Astrocyte of the cerebellum (primary cell): ENCODE data around the gene TBCB.

ENCODE experiments used
- DNase-seq: peaks from one replicate; pipeline ENCODE4 v3.0.0-alpha.2; 2011; ENCODE audit warnings: low read depth
- H3K4me3 ChIP-seq: 2 replicates; pipeline ENCODE4 v1.5.1; 2011; ENCODE audit warnings: mild to moderate bottlenecking, low read depth, low read length, moderate library complexity
- in situ Hi-C: cut with HindIII; loops from 2 replicates; pipeline ENCODE4 v1.10.0; 2017; ENCODE audit warnings: low sequenced_read_pairs
- TF ChIP-seq, protein P1 (sequence below): IDR thresholded peaks from 2 replicates; pipeline ENCODE4 v1.5.1; 2012; ENCODE audit warnings: low read length, low read depth, moderate library complexity, mild to moderate bottlenecking; ENCODE audit errors: missing control alignments

Gene TBCB

DNA sequence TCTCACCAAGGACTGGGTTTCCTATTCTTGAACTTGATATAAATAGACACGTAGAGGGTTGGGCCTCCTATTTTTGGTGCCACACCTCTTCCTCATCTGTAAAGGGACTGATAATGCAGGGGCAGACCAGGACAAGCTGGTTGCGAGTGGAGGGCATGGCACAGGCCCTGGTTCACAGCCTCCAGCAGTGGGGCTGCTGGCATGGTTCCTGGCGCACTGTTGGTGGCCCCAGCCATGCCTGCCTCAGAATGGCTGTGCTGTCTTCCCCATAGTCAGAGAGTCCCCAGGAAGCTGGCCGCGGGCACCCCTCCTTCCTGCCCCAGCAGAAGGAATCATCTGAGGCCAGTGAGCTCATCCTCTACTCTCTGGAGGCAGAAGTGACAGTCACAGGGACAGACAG, 14.8 kb upstream of the TBCB start:
- no peak for DNase-seq
- H3K4me3 ChIP-seq, result no peak overlapping the region
- in situ Hi-C loops, result no loop called here
- TF ChIP-seq, protein P1, sequence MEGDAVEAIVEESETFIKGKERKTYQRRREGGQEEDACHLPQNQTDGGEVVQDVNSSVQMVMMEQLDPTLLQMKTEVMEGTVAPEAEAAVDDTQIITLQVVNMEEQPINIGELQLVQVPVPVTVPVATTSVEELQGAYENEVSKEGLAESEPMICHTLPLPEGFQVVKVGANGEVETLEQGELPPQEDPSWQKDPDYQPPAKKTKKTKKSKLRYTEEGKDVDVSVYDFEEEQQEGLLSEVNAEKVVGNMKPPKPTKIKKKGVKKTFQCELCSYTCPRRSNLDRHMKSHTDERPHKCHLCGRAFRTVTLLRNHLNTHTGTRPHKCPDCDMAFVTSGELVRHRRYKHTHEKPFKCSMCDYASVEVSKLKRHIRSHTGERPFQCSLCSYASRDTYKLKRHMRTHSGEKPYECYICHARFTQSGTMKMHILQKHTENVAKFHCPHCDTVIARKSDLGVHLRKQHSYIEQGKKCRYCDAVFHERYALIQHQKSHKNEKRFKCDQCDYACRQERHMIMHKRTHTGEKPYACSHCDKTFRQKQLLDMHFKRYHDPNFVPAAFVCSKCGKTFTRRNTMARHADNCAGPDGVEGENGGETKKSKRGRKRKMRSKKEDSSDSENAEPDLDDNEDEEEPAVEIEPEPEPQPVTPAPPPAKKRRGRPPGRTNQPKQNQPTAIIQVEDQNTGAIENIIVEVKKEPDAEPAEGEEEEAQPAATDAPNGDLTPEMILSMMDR, result no peak

DNA sequence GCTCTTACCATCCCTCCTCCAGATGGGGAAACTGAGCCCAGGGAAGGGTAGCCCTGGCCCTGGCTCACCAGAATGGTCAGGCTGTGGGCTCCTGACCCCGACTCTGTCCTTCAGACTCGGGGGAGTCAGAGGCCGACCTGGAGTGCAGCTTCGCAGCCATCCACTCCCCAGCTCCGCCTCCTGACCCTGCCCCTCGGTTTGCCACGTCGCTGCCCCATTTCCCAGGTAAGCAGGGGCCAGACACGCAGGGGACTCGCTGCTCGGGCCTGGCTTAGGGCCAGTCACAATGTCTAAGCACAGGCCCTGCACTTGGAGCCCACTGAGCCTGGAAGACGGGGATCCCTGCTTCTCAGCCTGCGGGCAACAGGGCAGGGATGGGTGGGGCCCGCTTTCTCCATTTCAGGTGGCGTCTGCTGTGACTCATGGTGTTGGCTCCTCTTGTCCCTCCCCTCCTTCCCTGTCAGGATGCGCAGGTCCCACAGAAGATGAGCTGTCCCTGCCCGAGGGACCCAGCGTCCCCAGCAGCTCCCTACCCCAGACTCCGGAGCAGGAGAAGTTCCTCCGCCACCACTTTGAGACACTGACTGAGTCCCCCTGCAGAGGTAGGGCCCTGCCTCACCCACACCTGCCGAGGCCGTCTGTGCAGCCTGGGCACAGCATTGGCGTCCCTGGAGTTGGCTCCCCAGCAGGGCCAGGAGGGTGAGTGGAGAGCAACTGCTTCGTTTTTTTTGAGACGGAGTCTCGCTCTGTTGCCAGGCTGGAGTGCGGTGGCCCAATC, 13.5 kb upstream of the TBCB start:
- H3K4me3 ChIP-seq, result no peak overlapping the region
- in situ Hi-C loops, result no loop called here
- DNase-seq, result no peak
- TF ChIP-seq, protein P1, result no peak

DNA sequence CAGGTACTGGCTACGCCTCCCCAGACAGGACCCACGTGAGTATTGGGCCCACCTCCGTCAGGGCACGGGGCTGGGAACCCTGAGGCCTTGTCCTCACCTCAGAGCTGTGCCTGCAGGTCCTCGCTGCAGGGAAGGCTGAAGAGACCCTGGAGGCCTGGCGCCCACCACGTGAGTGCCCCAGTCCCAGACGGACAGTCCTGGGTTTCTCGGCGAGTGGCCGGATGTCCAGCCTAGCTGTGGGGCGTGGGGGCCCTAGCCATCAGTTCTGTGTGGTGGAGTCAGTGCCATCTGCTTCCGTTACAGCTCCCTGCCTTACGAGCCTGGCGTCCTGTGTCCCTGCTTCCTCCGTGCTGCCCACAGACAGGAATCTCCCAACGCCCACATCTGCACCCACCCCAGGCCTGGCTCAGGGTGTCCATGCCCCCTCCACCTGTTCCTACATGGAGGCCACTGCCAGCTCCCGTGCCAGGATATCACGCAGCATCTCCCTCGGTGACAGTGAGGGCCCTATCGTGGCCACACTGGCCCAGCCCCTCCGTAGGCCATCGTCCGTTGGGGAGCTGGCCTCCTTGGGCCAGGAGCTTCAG, 12.1 kb upstream of the TBCB start:
- no peak for DNase-seq
- TF ChIP-seq, protein P1, result no peak
- in situ Hi-C loops, result no loop called here
- no peak overlapping the region for H3K4me3 ChIP-seq

DNA sequence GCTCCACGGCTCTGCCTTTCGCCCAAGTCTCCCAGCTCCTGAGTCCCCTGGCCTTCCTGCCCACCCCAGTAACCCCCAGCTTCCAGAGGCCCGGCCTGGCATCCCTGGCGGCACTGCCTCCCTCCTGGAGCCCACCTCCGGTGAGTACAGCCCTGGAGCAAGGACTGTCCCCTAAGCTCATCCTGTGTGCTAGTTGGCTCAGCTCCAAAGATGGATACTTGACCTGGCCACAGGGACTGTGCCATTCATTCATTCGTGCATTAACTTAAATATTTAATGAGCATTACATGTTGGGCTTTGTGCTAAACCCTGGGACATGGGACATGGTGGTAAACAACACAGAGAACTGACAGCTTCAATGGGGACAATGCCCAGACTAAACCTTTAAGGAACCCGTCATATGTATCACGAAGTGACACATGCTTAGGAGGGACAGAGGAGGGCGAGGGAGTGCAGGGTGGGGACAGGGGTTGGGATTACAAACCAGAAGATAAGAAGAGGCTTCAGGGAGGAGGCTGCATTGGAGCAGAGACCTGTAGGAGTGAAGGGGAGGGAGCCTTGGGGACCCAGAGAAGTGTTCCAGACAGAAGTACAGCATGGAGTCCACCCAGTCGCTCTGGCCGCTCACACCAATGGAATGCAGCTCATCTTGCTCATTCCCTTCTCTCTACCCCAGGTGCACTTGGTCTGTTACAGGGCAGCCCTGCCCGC, 11.3 kb upstream of the TBCB start:
- TF ChIP-seq, protein P1, result no peak
- in situ Hi-C loops, result no loop called here
- DNase-seq, result no peak
- H3K4me3 ChIP-seq, result no peak overlapping the region

DNA sequence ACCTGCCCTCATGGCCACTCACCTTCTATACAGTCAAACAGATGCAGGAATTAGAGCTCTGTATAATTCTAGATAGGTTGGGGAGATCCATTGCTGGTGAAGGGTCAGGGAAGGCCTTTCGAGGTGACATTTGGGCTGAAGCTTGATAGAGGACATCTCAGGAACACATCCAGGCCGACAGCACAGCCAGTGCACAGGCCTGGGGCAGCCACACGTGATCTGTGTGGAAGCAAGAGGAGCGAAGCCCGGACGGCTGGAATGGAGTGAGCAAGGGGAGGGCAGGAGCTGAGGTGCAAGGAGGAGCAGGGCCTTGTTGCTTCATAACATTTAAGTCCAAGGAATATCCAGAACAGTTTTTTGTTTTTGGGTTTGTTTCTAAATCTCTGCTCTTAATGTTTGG, 8.8 kb upstream of the TBCB start:
- TF ChIP-seq, protein P1, result no peak
- in situ Hi-C loops, result no loop called here
- DNase-seq, result no peak

DNA sequence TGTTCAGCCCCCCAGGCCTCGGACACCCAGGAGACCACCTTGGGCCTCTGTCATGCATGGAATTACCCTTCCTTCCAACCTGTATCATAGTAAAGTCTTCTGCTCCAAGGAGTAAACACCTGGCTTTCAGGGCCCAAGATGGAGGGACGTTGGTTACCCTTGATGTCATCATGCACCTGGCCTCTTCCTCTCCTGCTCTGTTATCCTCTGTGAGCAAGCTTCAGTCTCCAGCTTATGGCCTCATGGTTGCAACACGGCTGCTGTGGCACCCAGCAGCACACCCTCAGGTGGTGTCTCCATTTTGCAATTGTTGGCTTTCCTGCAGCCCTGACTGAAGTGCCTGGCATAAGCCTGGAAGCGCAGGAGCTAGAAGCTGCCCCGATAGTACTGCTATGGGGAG, 8.3 kb upstream of the TBCB start:
- in situ Hi-C loops, result no loop called here
- no peak overlapping the region for H3K4me3 ChIP-seq
- TF ChIP-seq, protein P1, result no peak
- DNase-seq, result no peak

More for the DNA sequence above, 8.8 kb upstream of the TBCB start:
- H3K4me3 ChIP-seq, result no peak overlapping the region
